Muscle layer of colon (tissue), 2 donors: ENCODE results near the gene SP8.
A peak's percentile ranks its signal among the peaks of the same experiment; 100 is the strongest.

Source experiments
- H3K27ac ChIP-seq: one replicate; pipeline ENCODE4 v1.7.0; 2013; ENCODE audit warnings: low read depth, mild to moderate bottlenecking, low read length, moderate library complexity
- H3K27me3 ChIP-seq, 2 donors: one replicate each; pipeline ENCODE4 v1.7.0; 2013; ENCODE audit warnings: low read length in 2 of 2, mild to moderate bottlenecking in 2 of 2; ENCODE audit not compliant: insufficient read depth in 2 of 2, control insufficient read depth in 1 of 2
- H3K36me3 ChIP-seq: one replicate; pipeline ENCODE4 v1.7.0; 2013; ENCODE audit warnings: mild to moderate bottlenecking, low read length; ENCODE audit not compliant: insufficient read depth
- H3K4me1 ChIP-seq: one replicate; pipeline ENCODE4 v1.7.0; 2013; ENCODE audit warnings: mild to moderate bottlenecking, low read length; ENCODE audit not compliant: insufficient read depth
- H3K4me3 ChIP-seq, 2 donors: one replicate each; pipeline ENCODE4 v1.7.0; 2013; ENCODE audit warnings: low read length in 2 of 2, low read depth in 1 of 2, mild to moderate bottlenecking in 1 of 2, moderate library complexity in 1 of 2
- H3K9ac ChIP-seq: one replicate; pipeline ENCODE4 v1.7.0; 2013; ENCODE audit warnings: low read length
- H3K9me3 ChIP-seq: one replicate; pipeline ENCODE4 v1.7.0; 2013; ENCODE audit warnings: mild to moderate bottlenecking, low read length
- donor health status: abdominal sarcoma.
- donor health status: Adenocarcinoma of cecum.

SP8 gene

GRCh38 chr7:20783700-20784387 is 2.8 kb downstream of the SP8 start:
- H3K9ac ChIP-seq = no peak overlapping the region
- H3K27ac ChIP-seq = no peak overlapping the region
- H3K36me3 ChIP-seq = no peaks in the 10 kb centered on the region
- no peak overlapping the region for H3K4me3 ChIP-seq
- peaks cover 23% of the 10 kb centered on the region for H3K4me1 ChIP-seq
- H3K27me3 ChIP-seq = peaks cover 78 to 100% of the 10 kb centered on the region in 2 donors
- peaks cover 11% of the 10 kb centered on the region for H3K9me3 ChIP-seq

GRCh38 chr7:20783125-20783699 is 3.5 kb downstream of the SP8 start:
- no peak overlapping the region for H3K4me3 ChIP-seq
- peaks cover 78 to 100% of the 10 kb centered on the region in 2 donors for H3K27me3 ChIP-seq
- no peak overlapping the region for H3K27ac ChIP-seq
- H3K36me3 ChIP-seq = no peaks in the 10 kb centered on the region
- H3K9me3 ChIP-seq = peaks cover 7% of the 10 kb centered on the region
- H3K9ac ChIP-seq = no peak overlapping the region
- H3K4me1 ChIP-seq = peaks cover 27% of the 10 kb centered on the region

- H3K27ac ChIP-seq = no peak overlapping the region
- peaks cover 4% of the 10 kb centered on the region for H3K9me3 ChIP-seq
- H3K27me3 ChIP-seq = peaks cover 69 to 89% of the 10 kb centered on the region in 2 donors
- no peak overlapping the region for H3K4me3 ChIP-seq
- H3K4me1 ChIP-seq = peaks cover 6% of the 10 kb centered on the region
- H3K9ac ChIP-seq = no peak overlapping the region
- H3K36me3 ChIP-seq = no peaks in the 10 kb centered on the region
These were observed 7.6 kb downstream of the SP8 start for GRCh38 chr7:20779041-20779440.

GRCh38 chr7:20778063-20778721 is 8.5 kb downstream of the SP8 start:
- peaks cover 66 to 82% of the 10 kb centered on the region in 2 donors for H3K27me3 ChIP-seq
- no peak overlapping the region for H3K4me3 ChIP-seq

GRCh38 chr7:20777377-20778062 is 9.2 kb downstream of the SP8 start:
- Histone ChIP-seq H3K9ac (no peak overlapping the region), H3K36me3 (no peaks in the 10 kb centered on the region), H3K4me1 (peaks cover 6% of the 10 kb centered on the region), H3K4me3 (peak overlapping the region in 1 of 2 donors; percentile 11), H3K27ac (no peak overlapping the region), H3K9me3 (peaks cover 4% of the 10 kb centered on the region), H3K27me3 (peaks cover 60 to 77% of the 10 kb centered on the region in 2 donors)

More at GRCh38 chr7:20778063-20778721, 8.5 kb downstream of the SP8 start:
- Histone ChIP-seq H3K36me3 (no peaks in the 10 kb centered on the region), H3K27ac (no peak overlapping the region), H3K4me1 (peaks cover 6% of the 10 kb centered on the region), H3K9ac (no peak overlapping the region), H3K9me3 (peaks cover 4% of the 10 kb centered on the region)

GRCh38 chr7:20776942-20777341 is 9.7 kb downstream of the SP8 start:
- no peak overlapping the region for H3K27ac ChIP-seq
- H3K4me3 ChIP-seq = no peak overlapping the region
- H3K9ac ChIP-seq = no peak overlapping the region
- H3K27me3 ChIP-seq = peaks cover 56 to 72% of the 10 kb centered on the region in 2 donors
- H3K4me1 ChIP-seq = peaks cover 6% of the 10 kb centered on the region
- peaks cover 4% of the 10 kb centered on the region for H3K9me3 ChIP-seq
- H3K36me3 ChIP-seq = no peaks in the 10 kb centered on the region

- H3K27ac ChIP-seq = no peak overlapping the region
- H3K36me3 ChIP-seq = no peaks in the 10 kb centered on the region
- peaks cover 4% of the 10 kb centered on the region for H3K9me3 ChIP-seq
- H3K9ac ChIP-seq = no peak overlapping the region
- no peak overlapping the region for H3K4me3 ChIP-seq
- H3K27me3 ChIP-seq = peaks cover 56 to 71% of the 10 kb centered on the region in 2 donors
- H3K4me1 ChIP-seq = peaks cover 6% of the 10 kb centered on the region
These were observed 10.3 kb downstream of the SP8 start for GRCh38 chr7:20776214-20776911.

- Histone ChIP-seq H3K9ac (no peak overlapping the region), H3K27me3 (no peaks in the 10 kb centered on the region), H3K4me3 (no peak overlapping the region), H3K9me3 (no peaks in the 10 kb centered on the region), H3K4me1 (no peaks in the 10 kb centered on the region), H3K36me3 (no peaks in the 10 kb centered on the region), H3K27ac (no peak overlapping the region)
These were observed 32.7 kb downstream of the SP8 start for GRCh38 chr7:20754001-20754400.

- no peaks in the 10 kb centered on the region for H3K9me3 ChIP-seq
- no peak overlapping the region for H3K4me3 ChIP-seq
- H3K27ac ChIP-seq = no peak overlapping the region
- H3K36me3 ChIP-seq = no peaks in the 10 kb centered on the region
- H3K4me1 ChIP-seq = no peaks in the 10 kb centered on the region
- no peak overlapping the region for H3K9ac ChIP-seq
- H3K27me3 ChIP-seq = no peaks in the 10 kb centered on the region
These were observed 36.8 kb downstream of the SP8 start for GRCh38 chr7:20749906-20750305.

GRCh38 chr7:20748853-20749252 is 37.8 kb downstream of the SP8 start:
- H3K27me3 ChIP-seq = no peaks in the 10 kb centered on the region
- H3K4me1 ChIP-seq = no peaks in the 10 kb centered on the region
- no peaks in the 10 kb centered on the region for H3K36me3 ChIP-seq
- no peaks in the 10 kb centered on the region for H3K9me3 ChIP-seq
- no peak overlapping the region for H3K4me3 ChIP-seq
- no peak overlapping the region for H3K9ac ChIP-seq
- H3K27ac ChIP-seq = no peak overlapping the region

- Histone ChIP-seq H3K4me3 (no peak overlapping the region), H3K27ac (no peak overlapping the region), H3K9ac (no peak overlapping the region), H3K9me3 (no peaks in the 10 kb centered on the region), H3K36me3 (no peaks in the 10 kb centered on the region), H3K27me3 (no peaks in the 10 kb centered on the region), H3K4me1 (no peaks in the 10 kb centered on the region)
These were observed 39.7 kb downstream of the SP8 start for GRCh38 chr7:20747001-20747400.
